BJ (cell line): ENCODE data around the gene BLTP3B. TPM values are rescaled to one million over a fixed set of nuclear protein-coding genes. Genes with fewer than 3 reads are reported as not detected.
A peak's percentile ranks its signal among the peaks of the same experiment; 100 is the strongest.

ENCODE experiments used
- CTCF ChIA-PET: fragments of 350-600 bp; formaldehyde crosslinking; extraction: SDS; loops from one replicate; lab custom pipeline; 2021; ENCODE audit warnings: antibody characterized with exemption, inconsistent platforms; lab: Yijun Ruan, JAX
- POLR2A ChIA-PET: fragments of 300-600 bp; sonication (Branson Sonifier 250); formaldehyde crosslinking; extraction: SDS; loops from one replicate; lab custom pipeline; 2021; ENCODE audit warnings: antibody characterized with exemption; lab: Charles Lee
- DNase-seq: peaks from one replicate; pipeline ENCODE4 v3.0.0-alpha.2; 2011; ENCODE audit warnings: low read depth
- H3K27me3 ChIP-seq: 2 replicates; pipeline ENCODE4 v1.6.0; 2011; ENCODE audit warnings: low read length; ENCODE audit not compliant: control insufficient read depth, insufficient read depth
- H3K36me3 ChIP-seq: 2 replicates; pipeline ENCODE4 v1.5.1; 2011; ENCODE audit warnings: low read length; ENCODE audit not compliant: control insufficient read depth, insufficient read depth
- H3K4me3 ChIP-seq: 2 replicates; pipeline ENCODE4 v1.5.1; 2011; ENCODE audit warnings: low read depth, mild to moderate bottlenecking, control low read depth, low read length
- CTCF ChIP-seq: IDR thresholded peaks from 2 replicates; pipeline ENCODE4 v1.5.1; 2011; ENCODE audit warnings: low read depth, mild to moderate bottlenecking, control low read depth, inconsistent platforms, low read length, moderate library complexity; ENCODE audit not compliant: insufficient read depth
- polyA plus RNA-seq: library from polyadenylated mRNA; depleted of rRNA; stranded (reverse); fragments of >200 nt; gene quantifications from 2 replicates; pipeline ENCODE4 v1.2.3, GENCODE V29; 2011

The BLTP3B gene
- polyA plus RNA-seq, 1 experiment = 11.9 TPM

- DNase-seq = peak; percentile 63
- ChIA-PET CTCF (interaction anchor here (1.1 kb wide), 1 partner anchor 14 kb away, joined by 3 read pairs; no protein-coding TSS in a partner anchor), POLR2A (no interaction called here)
- no peak for TF ChIP-seq CTCF
- no peaks in the 10 kb centered on the region for H3K36me3 ChIP-seq
- H3K4me3 ChIP-seq = peak overlapping the region; percentile 80
- H3K27me3 ChIP-seq = no peaks in the 10 kb centered on the region
These were observed 1.0 kb downstream of the BLTP3B start for GRCh38 chr12:100141666-100141997.

- CTCF ChIA-PET = interaction anchor here (0.8 kb wide), 1 partner anchor 16 kb away, joined by 6 read pairs; no protein-coding TSS in a partner anchor
- H3K27me3 ChIP-seq = no peaks in the 10 kb centered on the region
- POLR2A ChIA-PET = interaction anchor here (0.5 kb wide), 1 partner anchor 11 kb away, joined by 6 read pairs; no protein-coding TSS in a partner anchor
These were observed 3.9 kb downstream of the BLTP3B start for GRCh38 chr12:100138803-100139098.

GRCh38 chr12:100138048-100138802 lies 4.4 kb downstream of the BLTP3B start:
- ChIA-PET POLR2A (interaction anchor here (0.5 kb wide), 1 partner anchor 10 kb away, joined by 6 read pairs; no protein-coding TSS in a partner anchor), CTCF (interaction anchor here (0.7 to 1.8 kb wide), 2 partner anchors 9 to 17 kb away, joined by 3 to 4 read pairs; no protein-coding TSS in a partner anchor)
- Histone ChIP-seq H3K36me3 (no peaks in the 10 kb centered on the region), H3K4me3 (no peak overlapping the region), H3K27me3 (no peaks in the 10 kb centered on the region)
- TF ChIP-seq CTCF = peak; percentile 40
- DNase-seq = no peak

More at GRCh38 chr12:100138803-100139098, 3.9 kb downstream of the BLTP3B start:
- Histone ChIP-seq H3K4me3 (no peak overlapping the region), H3K36me3 (no peaks in the 10 kb centered on the region)
- DNase-seq = no peak
- no peak for TF ChIP-seq CTCF

GRCh38 chr12:100133200-100133599 lies 9.5 kb downstream of the BLTP3B start:
- ChIA-PET CTCF (no interaction called here), POLR2A (no interaction called here)
- no peak for DNase-seq
- Histone ChIP-seq H3K36me3 (no peaks in the 10 kb centered on the region), H3K4me3 (no peak overlapping the region), H3K27me3 (no peaks in the 10 kb centered on the region)
- no peak for TF ChIP-seq CTCF

GRCh38 chr12:100128512-100128908 lies 14.2 kb downstream of the BLTP3B start:
- no peak overlapping the region for H3K4me3 ChIP-seq
- no peak for DNase-seq
- H3K36me3 ChIP-seq = no peaks in the 10 kb centered on the region
- ChIA-PET POLR2A (interaction anchor here (0.6 to 0.7 kb wide), 2 partner anchors 10 to 59 kb away, joined by 3 to 6 read pairs; no protein-coding TSS in a partner anchor), CTCF (interaction anchor here (0.8 to 1.1 kb wide), 2 partner anchors 57 to 70 kb away, joined by 4 to 5 read pairs; no protein-coding TSS in a partner anchor)
- TF ChIP-seq CTCF = peak; percentile 60
- H3K27me3 ChIP-seq = no peaks in the 10 kb centered on the region
